SH-SY5Y (cell line): ENCODE results near the gene ASB7.

Source experiments
- GATA2 ChIP-seq: IDR thresholded peaks from 2 replicates; pipeline ENCODE4 v1.6.1; 2011; ENCODE audit warnings: mild to moderate bottlenecking, low read depth, low read length
- GATA3 ChIP-seq: IDR thresholded peaks from 2 replicates; pipeline ENCODE4 v1.6.1; 2011; ENCODE audit warnings: low read depth, mild to moderate bottlenecking, low read length, moderate library complexity

- TF ChIP-seq GATA2 (no peak), GATA3 (no peak)
Observed at GRCh38 chr15:100553468-100553867, 48.9 kb upstream of the ASB7 start.
